Measurements from ENCODE around the gene CYP24A1.

The CYP24A1 gene

DNA sequence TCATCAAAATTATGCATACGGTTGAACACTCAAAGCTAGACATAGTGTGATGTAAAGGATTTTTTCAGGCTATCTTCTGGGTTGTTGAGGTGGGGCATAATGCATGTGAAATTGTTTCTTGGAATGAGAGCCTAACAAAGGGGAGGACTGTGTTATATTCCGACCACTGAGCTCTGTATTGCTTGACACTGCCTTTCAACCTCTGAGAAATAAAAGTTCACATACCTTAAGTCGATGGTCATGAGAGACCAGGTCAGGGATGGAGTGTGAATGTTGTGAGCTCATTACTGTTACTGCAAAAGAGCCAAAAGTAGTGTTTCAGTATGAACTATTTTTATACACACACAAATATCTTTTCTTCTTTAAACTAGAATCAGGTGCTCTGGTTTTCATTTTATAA is 39.1 kb upstream of the CYP24A1 start:
- no peaks in the 10 kb centered on the region for H3K36me3 ChIP-seq (ENCODE audit: control insufficient read depth, insufficient read depth, low read length)
- H3K27me3 ChIP-seq (replicated peaks; ENCODE audit: control insufficient read depth, insufficient read depth, low read length) = no peaks in the 10 kb centered on the region
- H3K4me3 ChIP-seq (replicated peaks; ENCODE audit: low read depth, low read length) = no peak overlapping the region
- TF ChIP-seq, protein P1, sequence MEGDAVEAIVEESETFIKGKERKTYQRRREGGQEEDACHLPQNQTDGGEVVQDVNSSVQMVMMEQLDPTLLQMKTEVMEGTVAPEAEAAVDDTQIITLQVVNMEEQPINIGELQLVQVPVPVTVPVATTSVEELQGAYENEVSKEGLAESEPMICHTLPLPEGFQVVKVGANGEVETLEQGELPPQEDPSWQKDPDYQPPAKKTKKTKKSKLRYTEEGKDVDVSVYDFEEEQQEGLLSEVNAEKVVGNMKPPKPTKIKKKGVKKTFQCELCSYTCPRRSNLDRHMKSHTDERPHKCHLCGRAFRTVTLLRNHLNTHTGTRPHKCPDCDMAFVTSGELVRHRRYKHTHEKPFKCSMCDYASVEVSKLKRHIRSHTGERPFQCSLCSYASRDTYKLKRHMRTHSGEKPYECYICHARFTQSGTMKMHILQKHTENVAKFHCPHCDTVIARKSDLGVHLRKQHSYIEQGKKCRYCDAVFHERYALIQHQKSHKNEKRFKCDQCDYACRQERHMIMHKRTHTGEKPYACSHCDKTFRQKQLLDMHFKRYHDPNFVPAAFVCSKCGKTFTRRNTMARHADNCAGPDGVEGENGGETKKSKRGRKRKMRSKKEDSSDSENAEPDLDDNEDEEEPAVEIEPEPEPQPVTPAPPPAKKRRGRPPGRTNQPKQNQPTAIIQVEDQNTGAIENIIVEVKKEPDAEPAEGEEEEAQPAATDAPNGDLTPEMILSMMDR (IDR thresholded peaks at IDR 0.05; ENCODE audit: insufficient read depth, low read length, poor library complexity, severe bottlenecking) = no peak
- no peak for DNase-seq (ENCODE audit: extremely low read depth, insufficient read length)

DNA sequence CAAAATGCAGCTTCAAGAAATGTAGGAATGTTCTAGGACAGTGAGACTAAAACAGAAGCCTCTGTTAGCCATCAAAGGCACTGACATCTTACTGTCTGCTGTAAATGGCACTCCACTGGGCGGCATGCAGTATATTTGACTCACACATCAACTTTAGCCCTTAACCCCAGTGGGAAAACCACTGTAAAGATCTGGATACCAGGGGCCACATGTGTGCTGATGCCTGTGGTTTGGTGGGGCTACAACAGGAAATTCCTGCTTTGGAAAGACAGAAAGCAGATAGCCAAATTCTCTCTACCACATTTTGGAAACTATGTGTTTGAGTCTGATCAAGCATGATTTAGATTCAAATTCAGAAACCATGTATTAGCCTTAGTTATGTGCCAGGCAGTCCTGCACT is 38.4 kb upstream of the CYP24A1 start:
- no peaks in the 10 kb centered on the region for H3K27me3 ChIP-seq (replicated peaks; ENCODE audit: control insufficient read depth, insufficient read depth, low read length)
- DNase-seq (ENCODE audit: extremely low read depth, insufficient read length) = no peak
- no peak overlapping the region for H3K4me3 ChIP-seq (replicated peaks; ENCODE audit: low read depth, low read length)
- TF ChIP-seq, protein P1 (IDR thresholded peaks at IDR 0.05; ENCODE audit: insufficient read depth, low read length, poor library complexity, severe bottlenecking) = no peak
- no peaks in the 10 kb centered on the region for H3K36me3 ChIP-seq (ENCODE audit: control insufficient read depth, insufficient read depth, low read length)

DNA sequence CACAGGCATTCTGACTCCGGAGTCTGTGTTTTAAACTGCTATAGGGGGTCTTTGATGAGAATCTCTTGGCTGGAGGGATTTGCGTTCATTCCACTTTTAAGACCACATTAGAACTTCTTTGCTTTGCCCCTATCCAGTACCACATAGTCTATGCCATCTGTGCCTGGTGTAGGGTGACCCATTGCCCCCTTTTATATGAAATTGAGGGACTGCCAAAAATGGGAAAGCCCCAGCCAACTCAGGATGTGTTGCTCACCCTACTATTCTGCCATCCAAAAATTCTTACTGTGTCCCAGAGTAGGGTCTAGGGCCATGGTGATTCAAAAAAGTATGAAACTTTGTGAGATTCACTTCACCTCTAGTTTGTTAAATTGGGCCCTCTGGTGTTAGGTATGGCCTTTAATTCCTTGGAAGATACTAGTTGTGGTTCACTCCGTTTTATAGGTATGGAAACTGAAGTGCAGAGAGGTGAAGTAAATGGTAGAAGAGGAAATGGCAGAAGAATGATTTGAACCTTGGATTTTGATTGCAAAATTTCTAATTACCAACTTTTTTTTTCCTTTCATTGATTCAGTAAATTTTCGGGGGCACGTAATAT is 35.5 kb upstream of the CYP24A1 start:
- TF ChIP-seq, protein P1 (IDR thresholded peaks at IDR 0.05; ENCODE audit: insufficient read depth, low read length, poor library complexity, severe bottlenecking) = no peak
- Histone ChIP-seq H3K4me3 (replicated peaks; ENCODE audit: low read depth, low read length) (peak overlapping the region; percentile 93), H3K27me3 (replicated peaks; ENCODE audit: control insufficient read depth, insufficient read depth, low read length) (no peaks in the 10 kb centered on the region), H3K36me3 (ENCODE audit: control insufficient read depth, insufficient read depth, low read length) (no peaks in the 10 kb centered on the region)
- no peak for DNase-seq (ENCODE audit: extremely low read depth, insufficient read length)

DNA sequence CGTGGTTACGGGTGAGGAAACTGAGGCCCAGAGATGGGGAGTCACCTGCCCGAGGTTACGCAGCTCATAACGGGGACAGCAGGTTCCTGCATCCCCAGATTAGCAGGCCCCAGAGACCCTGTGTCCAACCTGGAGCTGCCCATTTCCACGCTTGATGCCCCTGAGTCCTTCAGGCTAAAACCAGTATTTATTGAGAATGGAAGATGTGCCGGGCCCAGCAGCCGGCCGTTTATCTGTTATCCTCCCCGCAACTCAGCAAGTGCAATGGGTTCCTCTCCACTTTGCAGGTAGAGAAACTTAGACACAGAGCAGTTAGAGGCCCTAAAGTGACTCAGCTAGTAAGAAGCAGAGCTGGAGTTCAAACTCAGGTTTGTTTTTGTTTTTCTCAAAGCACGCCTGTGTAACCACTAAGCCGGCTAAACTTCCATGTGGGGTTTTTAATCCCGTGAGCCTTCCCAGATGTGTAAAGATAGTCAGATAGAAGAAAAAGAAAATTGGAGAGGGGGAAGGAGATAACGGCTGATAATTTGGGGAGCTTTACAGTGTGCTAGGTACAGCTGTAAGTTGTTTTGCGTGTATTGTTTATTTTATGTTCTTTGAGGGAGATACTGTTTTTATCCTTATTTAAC is 34.9 kb upstream of the CYP24A1 start:
- H3K27me3 ChIP-seq (replicated peaks; ENCODE audit: control insufficient read depth, insufficient read depth, low read length) = no peaks in the 10 kb centered on the region

DNA sequence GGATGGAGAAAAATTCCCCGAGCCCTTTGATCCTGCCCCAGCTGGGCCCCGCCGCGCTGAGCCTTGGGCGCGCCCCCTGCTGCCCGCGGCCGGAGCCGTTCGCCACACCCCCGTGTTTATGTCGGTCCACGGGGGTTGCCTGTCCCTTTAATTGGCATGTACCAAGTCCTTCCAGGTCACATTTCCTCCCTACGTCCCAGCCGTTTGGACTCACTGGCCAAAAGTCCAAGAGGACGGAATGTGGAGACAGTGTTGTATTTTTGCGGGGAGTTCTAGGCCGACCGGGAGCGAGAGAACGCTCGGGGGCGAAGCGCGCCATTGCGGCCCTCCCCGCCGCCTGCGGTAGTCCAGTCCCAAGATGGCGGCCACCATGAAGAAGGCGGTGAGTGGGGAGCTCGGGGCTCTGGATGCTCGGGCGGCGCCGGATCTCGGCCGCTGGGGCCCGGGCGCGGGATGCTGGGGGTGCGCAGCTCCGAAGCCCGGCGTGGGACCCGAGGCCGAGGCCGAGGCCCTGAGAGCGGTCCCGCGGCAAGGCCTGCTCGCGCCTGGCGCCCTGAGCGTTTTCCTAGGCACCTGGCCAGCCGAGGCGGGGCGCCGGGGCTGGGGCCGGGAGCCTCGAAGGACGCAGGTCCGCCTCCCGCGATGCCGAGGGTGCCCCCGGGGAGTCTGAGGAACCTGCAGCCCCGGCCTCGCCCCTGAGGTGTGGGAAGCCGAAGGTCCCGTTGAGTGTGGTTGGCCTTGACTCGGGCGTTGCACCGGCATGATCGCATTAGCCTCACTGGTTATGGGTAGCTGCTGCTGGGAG is 34.2 kb upstream of the CYP24A1 start, which contains the start of gene PFDN4:
Gene PFDN4 (plus strand): TSS at position 345 of the 805 bp plus-strand sequence. CDS start 14 bp downstream, at position 359.
- TF ChIP-seq, protein P1 (IDR thresholded peaks at IDR 0.05; ENCODE audit: insufficient read depth, low read length, poor library complexity, severe bottlenecking) = peak; percentile 83
- peak within 1 kb of the TSS; percentile 93 for H3K4me3 ChIP-seq (replicated peaks; ENCODE audit: low read depth, low read length)
- peak; percentile 92 for DNase-seq (ENCODE audit: extremely low read depth, insufficient read length)
- H3K27me3 ChIP-seq (replicated peaks; ENCODE audit: control insufficient read depth, insufficient read depth, low read length) = no peaks in the 10 kb centered on the region
- H3K36me3 ChIP-seq (ENCODE audit: control insufficient read depth, insufficient read depth, low read length) = no peaks in the 10 kb centered on the region

More for the DNA sequence above, 34.9 kb upstream of the CYP24A1 start:
- Histone ChIP-seq H3K4me3 (replicated peaks; ENCODE audit: low read depth, low read length) (peak overlapping the region; percentile 93), H3K36me3 (ENCODE audit: control insufficient read depth, insufficient read depth, low read length) (no peaks in the 10 kb centered on the region)
- DNase-seq (ENCODE audit: extremely low read depth, insufficient read length) = no peak
- TF ChIP-seq, protein P1 (IDR thresholded peaks at IDR 0.05; ENCODE audit: insufficient read depth, low read length, poor library complexity, severe bottlenecking) = no peak

All from GM06990 (cell line).